H1 (cell line): ENCODE data around the gene RBM47. TPM values are rescaled to one million over a fixed set of nuclear protein-coding genes. Genes with fewer than 3 reads are reported as not detected.

Experiments
- CTCF ChIA-PET: fragments of 300-600 bp; sonication (Branson Sonifier 250); formaldehyde crosslinking; loops from one replicate; lab custom pipeline; 2021; ENCODE audit not compliant: partially characterized antibody; lab: Charles Lee
- POLR2A ChIA-PET: fragments of 300-600 bp; sonication (Branson Sonifier 250); formaldehyde crosslinking; loops from one replicate; lab custom pipeline; 2021; ENCODE audit warnings: inconsistent platforms; ENCODE audit not compliant: partially characterized antibody; lab: Charles Lee
- DNase-seq, 2 experiments: peaks; one replicate each; pipeline versions ENCODE4 v3.0.0 to v3.0.0-alpha.2; 2010 to 2022; ENCODE audit warnings: low spot score in 2 of 2, low read depth in 1 of 2, mixed read lengths in 1 of 2
- FAIRE-seq: peaks from 2 replicates; lab custom pipeline; 2011; peaks lifted over from hg19 to GRCh38; lab: Jason Lieb, UNC
- H2AFZ ChIP-seq: 2 replicates; pipeline ENCODE4 v1.8.1; 2012; ENCODE audit warnings: low read length, inconsistent platforms
- H2AK5ac ChIP-seq: 2 replicates; pipeline ENCODE4 v1.6.1; 2013; ENCODE audit warnings: low read depth, low read length
- H2BK120ac ChIP-seq: replicated peaks from 2 replicates; pipeline ENCODE3; 2013; ENCODE audit warnings: low read depth, low read length, inconsistent platforms
- H2BK12ac ChIP-seq: 2 replicates; pipeline ENCODE4 v1.6.1; 2013; ENCODE audit warnings: low read depth, low read length
- H2BK15ac ChIP-seq: 2 replicates; pipeline ENCODE4 v1.6.1; 2013; ENCODE audit warnings: low read length
- H2BK20ac ChIP-seq: 2 replicates; pipeline ENCODE4 v1.6.1; 2013; ENCODE audit warnings: low read length
- H2BK5ac ChIP-seq: 2 replicates; pipeline ENCODE4 v1.6.1; 2013; ENCODE audit warnings: low read depth, low read length
- H3K14ac ChIP-seq: 2 replicates; pipeline ENCODE4 v1.6.1; 2013; ENCODE audit warnings: inconsistent platforms; ENCODE audit not compliant: insufficient read length
- H3K18ac ChIP-seq: 2 replicates; pipeline ENCODE4 v1.6.1; 2013; ENCODE audit warnings: low read length; ENCODE audit errors: extremely low read depth
- H3K23ac ChIP-seq: 2 replicates; pipeline ENCODE4 v1.6.1; 2013; ENCODE audit warnings: inconsistent platforms; ENCODE audit not compliant: insufficient read length
- H3K23me2 ChIP-seq: 2 replicates; pipeline ENCODE4 v1.6.1; 2013; ENCODE audit warnings: low read depth, low read length
- H3K27ac ChIP-seq: 2 replicates; pipeline ENCODE4 v1.6.1; 2011; ENCODE audit warnings: low read depth, low read length, inconsistent platforms
- H3K27me3 ChIP-seq, 4 experiments: replicated peaks in 1 of 4; 1 replicate in 1 of 4; 2 replicates in 3 of 4; pipeline versions ENCODE4 v1.6.1 to v1.8.1; 2011 to 2013; ENCODE audit warnings: low read length in 3 of 4, mild to moderate bottlenecking in 3 of 4, inconsistent platforms in 2 of 4, mixed read lengths in 2 of 4, moderate library complexity in 1 of 4; ENCODE audit not compliant: control insufficient read depth in 3 of 4, insufficient read depth in 3 of 4; ENCODE audit errors: extremely low read depth in 1 of 4
- H3K36me3 ChIP-seq, 4 experiments: 2 replicates each; pipeline versions ENCODE4 v1.6.1 to v1.8.1; 2011 to 2013; ENCODE audit warnings: mild to moderate bottlenecking in 4 of 4, low read length in 3 of 4, moderate library complexity in 2 of 4, control low read depth in 1 of 4, inconsistent platforms in 1 of 4; ENCODE audit not compliant: insufficient read depth in 4 of 4, control insufficient read depth in 2 of 4
- H3K4ac ChIP-seq: replicated peaks from 2 replicates; pipeline ENCODE3; 2013; ENCODE audit warnings: low read length, low read depth, mixed read lengths, inconsistent platforms; ENCODE audit not compliant: insufficient read length
- H3K4me1 ChIP-seq, 4 experiments: replicated peaks in 1 of 4; 1 replicate in 1 of 4; 2 replicates in 3 of 4; pipeline versions ENCODE4 v1.6.1 to v1.8.1; 2011 to 2013; ENCODE audit warnings: low read length in 3 of 4, inconsistent platforms in 2 of 4, mixed read lengths in 1 of 4; ENCODE audit not compliant: insufficient read depth in 4 of 4, control insufficient read depth in 3 of 4
- H3K4me2 ChIP-seq, 2 experiments: 2 replicates each; pipeline versions ENCODE4 v1.6.1 to v1.8.1; 2011 to 2013; ENCODE audit warnings: low read depth in 2 of 2, low read length in 2 of 2, control low read depth in 1 of 2, inconsistent platforms in 1 of 2, mild to moderate bottlenecking in 1 of 2; ENCODE audit not compliant: insufficient read depth in 1 of 2
- H3K4me3 ChIP-seq, 4 experiments: fragments of 200-600, 300-600 bp in 1 of 4; sonication (generic), shearing (Covaris generic), sonication (Bioruptor Twin) in 1 of 4; 2 replicates each; pipeline versions ENCODE4 v1.5.1 to v1.8.1; 2011 to 2016; ENCODE audit warnings: low read length in 4 of 4, low read depth in 3 of 4, control low read depth in 2 of 4, inconsistent platforms in 2 of 4, mild to moderate bottlenecking in 2 of 4, mixed read lengths in 1 of 4, moderate library complexity in 1 of 4; ENCODE audit not compliant: insufficient read depth in 2 of 4; ENCODE audit errors: extremely low read depth in 1 of 4
- H3K56ac ChIP-seq: replicated peaks from 2 replicates; pipeline ENCODE3; 2013; ENCODE audit warnings: low read depth, mild to moderate bottlenecking, mixed read lengths, low read length, inconsistent platforms; ENCODE audit not compliant: insufficient read length
- H3K79me1 ChIP-seq: 2 replicates; pipeline ENCODE4 v1.6.1; 2013; ENCODE audit warnings: low read depth, low read length, control low read depth
- H3K79me2 ChIP-seq, 2 experiments: 2 replicates each; pipeline versions ENCODE4 v1.6.1 to v1.8.1; 2012 to 2013; ENCODE audit warnings: low read length in 2 of 2, mild to moderate bottlenecking in 2 of 2, inconsistent platforms in 1 of 2; ENCODE audit not compliant: insufficient read depth in 2 of 2, control insufficient read depth in 1 of 2
- H3K9ac ChIP-seq, 4 experiments: replicated peaks in 1 of 4; 1 replicate in 1 of 4; 2 replicates in 3 of 4; pipeline versions ENCODE4 v1.6.1 to v1.8.1; 2011 to 2013; ENCODE audit warnings: low read depth in 3 of 4, low read length in 3 of 4, control low read depth in 2 of 4, mild to moderate bottlenecking in 2 of 4, moderate library complexity in 2 of 4, inconsistent platforms in 1 of 4; ENCODE audit errors: extremely low read depth in 1 of 4
- H3K9me3 ChIP-seq, 2 experiments: 2 replicates each; pipeline versions ENCODE4 v1.6.1 to v1.8.1; 2012 to 2013; ENCODE audit warnings: mild to moderate bottlenecking in 2 of 2, moderate library complexity in 2 of 2, control low read depth in 1 of 2, inconsistent platforms in 1 of 2, low read depth in 1 of 2, low read length in 1 of 2, mixed read lengths in 1 of 2; ENCODE audit not compliant: insufficient read depth in 2 of 2
- H4K20me1 ChIP-seq, 2 experiments: replicated peaks in 1 of 2; 2 replicates each; pipeline versions ENCODE3 to v1.8.1; 2011 to 2013; ENCODE audit warnings: inconsistent platforms in 2 of 2, low read length in 2 of 2, mild to moderate bottlenecking in 1 of 2; ENCODE audit not compliant: insufficient read depth in 2 of 2, control insufficient read depth in 1 of 2
- H4K5ac ChIP-seq: 2 replicates; pipeline ENCODE4 v1.6.1; 2013; ENCODE audit warnings: low read length, low read depth, mixed read lengths, inconsistent platforms; ENCODE audit not compliant: insufficient read length
- H4K8ac ChIP-seq: 2 replicates; pipeline ENCODE4 v1.8.0; 2013; ENCODE audit warnings: mild to moderate bottlenecking, moderate library complexity, low read length, inconsistent platforms; ENCODE audit not compliant: insufficient read depth; ENCODE audit errors: extremely low read depth
- H4K91ac ChIP-seq: replicated peaks from 2 replicates; pipeline ENCODE3; 2013; ENCODE audit warnings: low read length, mixed read lengths, inconsistent platforms; ENCODE audit not compliant: insufficient read length
- ASH2L ChIP-seq: fragments of 200-600, 300-600 bp; sonication (generic); IDR thresholded peaks from one replicate; pipeline ENCODE4 v1.7.1; 2017; ENCODE audit warnings: low read length
- GTF2F1 ChIP-seq: IDR thresholded peaks from 2 replicates; pipeline ENCODE4 v1.6.1; 2012; ENCODE audit warnings: low read depth, low read length, improper control_type of control experiment, borderline replicate concordance
- KDM1A ChIP-seq: fragments of 200-600, 300-600 bp; sonication (generic); IDR thresholded peaks from 2 replicates; pipeline ENCODE4 v1.7.1; 2016; ENCODE audit warnings: mild to moderate bottlenecking, low read length, borderline replicate concordance
- SIX5 ChIP-seq: IDR thresholded peaks from 2 replicates; pipeline ENCODE4 v1.6.1; 2011; ENCODE audit warnings: mild to moderate bottlenecking, low read depth, low read length
- WGBS, 2 experiments: shearing (Covaris generic) in 1 of 2; methylation state at CpG; one replicate each; pipeline versions ENCODE4 v1.1.6 to v1.1.7; 2013 to 2015; ENCODE audit warnings: low lambda C conversion rate in 2 of 2, mixed read lengths in 2 of 2, inconsistent platforms in 1 of 2, low coverage in 1 of 2, missing lambda C conversion rate in 1 of 2; ENCODE audit not compliant: insufficient replicate concordance in 2 of 2, insufficient coverage in 1 of 2, insufficient read length in 1 of 2; ENCODE audit errors: extremely low coverage in 1 of 2, missing lambda C conversion rate in 1 of 2; 5-methylcytosine and 5-hydroxymethylcytosine counted together
- polyA plus RNA-seq, 7 experiments: library from polyadenylated mRNA; depleted of rRNA in 3 of 7; stranded (reverse) in 5 of 7; unstranded in 2 of 7; fragments of >200 nt in 5 of 7; fragments of 200-250 nt in 2 of 7; gene quantifications; 1 replicate in 5 of 7; 2 replicates in 1 of 7; 4 replicates in 1 of 7; pipeline versions ENCODE4 v1.2.1 to v1.2.3, GENCODE V29; 2011 to 2013; ENCODE audit warnings: missing spikeins in 2 of 7, mixed read lengths in 2 of 7
- total RNA-seq: library from RNA; stranded (reverse); fragmentation: NEBNext Ultra II Directional; extraction: Animal tissue kit (Norgen Biotek cat#: 25700); gene quantifications from 2 replicates; pipeline ENCODE4 v1.2.1, GENCODE V29; 2021

RBM47 gene
- total and polyA plus RNA-seq, 2 of the 8 experiments (the other 6 are each of a cell fraction or from before 2014, with no cell fraction given), result 42.8 to 78.9 TPM

GRCh38 chr4:40375620-40376019 lies 254.0 kb downstream of the RBM47 start:
- H3K36me3 ChIP-seq, result no peaks in the 10 kb centered on the region
- no peaks in the 10 kb centered on the region for H3K79me1 ChIP-seq
- no peak overlapping the region for H3K4me2 ChIP-seq
- H2BK12ac ChIP-seq, result no peak overlapping the region
- H3K4me3 ChIP-seq, result no peak overlapping the region
- ChIA-PET POLR2A (no interaction called here), CTCF (no interaction called here)
- no peak overlapping the region for H2BK120ac ChIP-seq
- no peak overlapping the region for H2BK5ac ChIP-seq
- H3K56ac ChIP-seq, result no peak overlapping the region
- WGBS, 2 experiments, result 100% methylated on average over 2 of the region's 2 CpGs; no CpG with 5 or more reads in 1 of the 2 experiments
- H2BK15ac ChIP-seq, result no peak overlapping the region
- H4K91ac ChIP-seq, result no peak overlapping the region
- H3K18ac ChIP-seq, result no peak overlapping the region
- no peaks in the 10 kb centered on the region for H3K23me2 ChIP-seq
- H3K9me3 ChIP-seq, result no peaks in the 10 kb centered on the region
- no peak overlapping the region for H3K14ac ChIP-seq
- H2BK20ac ChIP-seq, result no peak overlapping the region
- H3K9ac ChIP-seq, result no peak overlapping the region
- H3K4me1 ChIP-seq, result peaks cover 0 to 8% (median 2%) of the 10 kb centered on the region in 4 experiments; a peak in 1 of 7 replicates
- H4K8ac ChIP-seq, result no peak overlapping the region
- H3K27ac ChIP-seq, result no peak overlapping the region
- no peak overlapping the region for H4K5ac ChIP-seq
- no peak overlapping the region for H2AFZ ChIP-seq
- no peak overlapping the region for H3K4ac ChIP-seq
- H3K79me2 ChIP-seq, result no peaks in the 10 kb centered on the region
- H3K27me3 ChIP-seq, result no peaks in the 10 kb centered on the region
- no peak for FAIRE-seq
- no peak overlapping the region for H2AK5ac ChIP-seq
- H3K23ac ChIP-seq, result no peak overlapping the region
- no peak for DNase-seq
- no peaks in the 10 kb centered on the region for H4K20me1 ChIP-seq
- no peak for TF ChIP-seq SIX5
- TF ChIP-seq GTF2F1, result no peak
- TF ChIP-seq ASH2L, result no peak
- no peak for TF ChIP-seq KDM1A
- TF ChIP-seq, all 59 proteins: peak for 0
